ENCODE data around the gene FAM234A. TPM values are rescaled to one million over a fixed set of nuclear protein-coding genes. Genes with fewer than 3 reads are reported as not detected.

Gene FAM234A
- total RNA-seq, 1 experiment from 2014 or later, result 94.9 TPM

- Histone ChIP-seq H3K14ac (ENCODE audit: insufficient read depth, low read length) (no peak overlapping the region), H3K27me3 (ENCODE audit: insufficient read depth, low read length) (no peaks in the 10 kb centered on the region), H3K4me2 (ENCODE audit: insufficient read depth, insufficient read length, low read length) (no peak overlapping the region), H3T11ph (ENCODE audit: low read length) (no peak overlapping the region), H3K23ac (ENCODE audit: insufficient read length, low read depth, low read length) (no peak overlapping the region), H2BK12ac (ENCODE audit: insufficient read length, low read depth, low read length) (no peak overlapping the region), H4K5ac (ENCODE audit: insufficient read length, low read depth, low read length) (no peak overlapping the region), H3K9me3 (ENCODE audit: control insufficient read depth, low read depth, low read length) (no peaks in the 10 kb centered on the region), H2BK120ac (ENCODE audit: low read depth, low read length, poor library complexity, severe bottlenecking) (no peak overlapping the region), H3K4ac (ENCODE audit: low read depth, low read length) (no peak overlapping the region), H3K79me1 (ENCODE audit: insufficient read depth, low read depth, low read length, poor library complexity, severe bottlenecking) (no peaks in the 10 kb centered on the region), H2AK5ac (ENCODE audit: insufficient read length, low read length) (no peak overlapping the region), H3K79me2 (ENCODE audit: insufficient read depth, low read length) (no peaks in the 10 kb centered on the region; the same call in 1 of the 2 replicates), H3K9ac (ENCODE audit: extremely low read depth, insufficient read length, low read length) (no peak overlapping the region), H3K27ac (ENCODE audit: insufficient read length, low read depth, low read length) (no peak overlapping the region), H2BK20ac (ENCODE audit: low read depth, low read length, poor library complexity, severe bottlenecking) (no peak overlapping the region), H2BK5ac (ENCODE audit: insufficient read length, low read length) (no peak overlapping the region), H2BK15ac (ENCODE audit: low read depth, low read length) (no peak overlapping the region), H4K8ac (replicated peaks; ENCODE audit: insufficient read length, low read depth, low read length) (no peak overlapping the region), H3K56ac (ENCODE audit: insufficient read length, low read depth, low read length) (no peak overlapping the region), H3K18ac (ENCODE audit: insufficient read length, low read depth, low read length) (no peak overlapping the region), H3K4me1 (ENCODE audit: insufficient read depth, low read length) (no peaks in the 10 kb centered on the region), H2AFZ (ENCODE audit: low read length) (no peak overlapping the region), H4K20me1 (ENCODE audit: control insufficient read depth, insufficient read depth, insufficient read length) (no peaks in the 10 kb centered on the region), H3K23me2 (ENCODE audit: insufficient read length, low read depth, low read length, poor library complexity, severe bottlenecking) (no peaks in the 10 kb centered on the region), H4K91ac (ENCODE audit: insufficient read length, low read depth, low read length) (no peak overlapping the region)
- Mint-ChIP-seq H3K9me3 (no peaks in the 10 kb centered on the region), H3K4me3 (no peak overlapping the region), H3K27me3 (ENCODE audit: low read depth) (no peaks in the 10 kb centered on the region), H3K4me1 (no peaks in the 10 kb centered on the region), H3K36me3 (ENCODE audit: insufficient read depth in 1 of 3, low read depth in 3 of 3) (peaks cover 17 to 60% (median 59%) of the 10 kb centered on the region in 3 experiments; a peak in 6 of 7 replicates), H3K27ac (no peak overlapping the region)
- WGBS (ENCODE audit: extremely low coverage, insufficient read length, low lambda C conversion rate), result no CpG with 5 or more reads among the region's 21 CpGs
- DNase-seq, result no peak
- no peak for TF ChIP-seq CTCF (conservative IDR thresholded peaks at IDR 0.05)
Measured at GRCh38 chr16:307691-308312, 73.2 kb downstream of the FAM234A start.

Data from H9 (cell line).